ENCODE results near the gene KLK8. TPM values are rescaled to one million over a fixed set of nuclear protein-coding genes. Genes with fewer than 3 reads are reported as not detected.

Gene KLK8
- total RNA-seq, 1 donor from 2014 or later = not detected

GRCh38 chr19:51025809-51026553 lies 24.6 kb upstream of the KLK8 start:
- intact Hi-C loops (cut with micrococcal nuclease) = no loop called here
- no peak overlapping the region for H3K4me3 Mint-ChIP-seq
- no peak overlapping the region for H3K27ac Mint-ChIP-seq
- H3K27me3 Mint-ChIP-seq = peaks cover 8% of the 10 kb centered on the region
- no peak for DNase-seq
- no peaks in the 10 kb centered on the region for H3K36me3 Mint-ChIP-seq (ENCODE audit: low read depth)
- no peaks in the 10 kb centered on the region for H3K9me3 Mint-ChIP-seq
- no peaks in the 10 kb centered on the region for H3K4me1 Mint-ChIP-seq

- no peaks in the 10 kb centered on the region for H3K4me1 Mint-ChIP-seq
- H3K27me3 Mint-ChIP-seq = peaks cover 9% of the 10 kb centered on the region
- no peak for DNase-seq
- H3K9me3 Mint-ChIP-seq = no peaks in the 10 kb centered on the region
- intact Hi-C loops (cut with micrococcal nuclease) = no loop called here
- H3K4me3 Mint-ChIP-seq = no peak overlapping the region
- no peaks in the 10 kb centered on the region for H3K36me3 Mint-ChIP-seq (ENCODE audit: low read depth)
- no peak overlapping the region for H3K27ac Mint-ChIP-seq
These were observed 24.0 kb upstream of the KLK8 start for GRCh38 chr19:51025401-51025800.

GRCh38 chr19:51024924-51025323 lies 23.5 kb upstream of the KLK8 start:
- no peak for DNase-seq
- H3K27me3 Mint-ChIP-seq = peaks cover 14% of the 10 kb centered on the region
- no peak overlapping the region for H3K27ac Mint-ChIP-seq
- H3K36me3 Mint-ChIP-seq (ENCODE audit: low read depth) = no peaks in the 10 kb centered on the region
- intact Hi-C loops (cut with micrococcal nuclease) = loop anchor here (5.0 kb wide), 1 partner anchor 67 kb away; no protein-coding TSS in a partner anchor
- no peaks in the 10 kb centered on the region for H3K9me3 Mint-ChIP-seq
- H3K4me1 Mint-ChIP-seq = peaks cover 1% of the 10 kb centered on the region
- H3K4me3 Mint-ChIP-seq = no peak overlapping the region

GRCh38 chr19:51023946-51024345 lies 22.5 kb upstream of the KLK8 start:
- no peak overlapping the region for H3K4me3 Mint-ChIP-seq
- intact Hi-C loops (cut with micrococcal nuclease) = loop anchor here (5.0 kb wide), 1 partner anchor 68 kb away; no protein-coding TSS in a partner anchor
- no peaks in the 10 kb centered on the region for H3K36me3 Mint-ChIP-seq (ENCODE audit: low read depth)
- peaks cover 3% of the 10 kb centered on the region for H3K4me1 Mint-ChIP-seq
- no peak overlapping the region for H3K27ac Mint-ChIP-seq
- no peaks in the 10 kb centered on the region for H3K9me3 Mint-ChIP-seq
- DNase-seq = no peak
- H3K27me3 Mint-ChIP-seq = peaks cover 22% of the 10 kb centered on the region

GRCh38 chr19:51022526-51022925 lies 21.1 kb upstream of the KLK8 start:
- no peak overlapping the region for H3K27ac Mint-ChIP-seq
- intact Hi-C loops (cut with micrococcal nuclease) = loop anchor here (5.0 kb wide), 1 partner anchor 70 kb away; no protein-coding TSS in a partner anchor

GRCh38 chr19:51020988-51021651 lies 19.7 kb upstream of the KLK8 start:
- H3K9me3 Mint-ChIP-seq = no peaks in the 10 kb centered on the region
- no peak overlapping the region for H3K27ac Mint-ChIP-seq
- H3K4me3 Mint-ChIP-seq = no peak overlapping the region
- peaks cover 40% of the 10 kb centered on the region for H3K27me3 Mint-ChIP-seq
- peaks cover 3% of the 10 kb centered on the region for H3K36me3 Mint-ChIP-seq (ENCODE audit: low read depth)
- H3K4me1 Mint-ChIP-seq = peaks cover 12% of the 10 kb centered on the region
- peak; percentile 60 for DNase-seq
- intact Hi-C loops (cut with micrococcal nuclease) = loop anchor here (5.0 kb wide), 1 partner anchor 71 kb away; no protein-coding TSS in a partner anchor

More at GRCh38 chr19:51022526-51022925, 21.1 kb upstream of the KLK8 start:
- peaks cover 30% of the 10 kb centered on the region for H3K27me3 Mint-ChIP-seq
- no peaks in the 10 kb centered on the region for H3K36me3 Mint-ChIP-seq (ENCODE audit: low read depth)
- H3K9me3 Mint-ChIP-seq = no peaks in the 10 kb centered on the region
- peaks cover 8% of the 10 kb centered on the region for H3K4me1 Mint-ChIP-seq
- no peak for DNase-seq
- no peak overlapping the region for H3K4me3 Mint-ChIP-seq

GRCh38 chr19:51019544-51019925 lies 18.1 kb upstream of the KLK8 start, which contains the start of gene KLK10:
KLK10 (minus strand) TSS chr19:51019709; CDS start chr19:51019130, 579 bp downstream.
- Mint-ChIP-seq H3K9me3 (no peaks in the 10 kb centered on the region), H3K27me3 (peaks cover 52% of the 10 kb centered on the region), H3K36me3 (ENCODE audit: low read depth) (peaks cover 4% of the 10 kb centered on the region), H3K4me3 (peak within 1 kb of the TSS; percentile 56), H3K27ac (no peak within 1 kb of the TSS), H3K4me1 (peaks cover 12% of the 10 kb centered on the region)
- no peak for DNase-seq
- intact Hi-C loops (cut with micrococcal nuclease) = no loop called here

- intact Hi-C loops (cut with micrococcal nuclease) = no loop called here
- Mint-ChIP-seq H3K27me3 (peaks cover 56% of the 10 kb centered on the region), H3K9me3 (no peaks in the 10 kb centered on the region), H3K27ac (no peak overlapping the region), H3K4me3 (peak overlapping the region; percentile 56), H3K36me3 (ENCODE audit: low read depth) (peaks cover 4% of the 10 kb centered on the region), H3K4me1 (peaks cover 15% of the 10 kb centered on the region)
- no peak for DNase-seq
These were observed 17.5 kb upstream of the KLK8 start for GRCh38 chr19:51018745-51019543.

- H3K36me3 Mint-ChIP-seq (ENCODE audit: low read depth) = peaks cover 4% of the 10 kb centered on the region
- no peaks in the 10 kb centered on the region for H3K9me3 Mint-ChIP-seq
- no peak for DNase-seq
- H3K4me1 Mint-ChIP-seq = peaks cover 15% of the 10 kb centered on the region
- H3K27ac Mint-ChIP-seq = no peak overlapping the region
- peaks cover 57% of the 10 kb centered on the region for H3K27me3 Mint-ChIP-seq
- intact Hi-C loops (cut with micrococcal nuclease) = no loop called here
- peak overlapping the region; percentile 40 for H3K4me3 Mint-ChIP-seq
These were observed 15.6 kb upstream of the KLK8 start for GRCh38 chr19:51016798-51017683.

GRCh38 chr19:51015691-51016267 lies 14.4 kb upstream of the KLK8 start:
- no peak for DNase-seq
- Mint-ChIP-seq H3K4me3 (no peak overlapping the region), H3K9me3 (no peaks in the 10 kb centered on the region), H3K27me3 (peaks cover 54% of the 10 kb centered on the region), H3K4me1 (peaks cover 15% of the 10 kb centered on the region), H3K27ac (no peak overlapping the region), H3K36me3 (ENCODE audit: low read depth) (peaks cover 4% of the 10 kb centered on the region)
- intact Hi-C loops (cut with micrococcal nuclease) = no loop called here

- no peaks in the 10 kb centered on the region for H3K9me3 Mint-ChIP-seq
These were observed 12.8 kb upstream of the KLK8 start for GRCh38 chr19:51014242-51014641.

GRCh38 chr19:51012661-51013190 lies 11.3 kb upstream of the KLK8 start:
- intact Hi-C loops (cut with micrococcal nuclease) = no loop called here

More at GRCh38 chr19:51014242-51014641, 12.8 kb upstream of the KLK8 start:
- peaks cover 12% of the 10 kb centered on the region for H3K4me1 Mint-ChIP-seq
- DNase-seq = no peak
- peaks cover 47% of the 10 kb centered on the region for H3K27me3 Mint-ChIP-seq
- intact Hi-C loops (cut with micrococcal nuclease) = no loop called here
- H3K27ac Mint-ChIP-seq = no peak overlapping the region
- H3K36me3 Mint-ChIP-seq (ENCODE audit: low read depth) = peaks cover 4% of the 10 kb centered on the region
- H3K4me3 Mint-ChIP-seq = no peak overlapping the region

More at GRCh38 chr19:51012661-51013190, 11.3 kb upstream of the KLK8 start:
- H3K27ac Mint-ChIP-seq = no peak overlapping the region
- H3K4me1 Mint-ChIP-seq = peaks cover 7% of the 10 kb centered on the region
- no peaks in the 10 kb centered on the region for H3K9me3 Mint-ChIP-seq
- no peak overlapping the region for H3K4me3 Mint-ChIP-seq
- DNase-seq = no peak
- peaks cover 4% of the 10 kb centered on the region for H3K36me3 Mint-ChIP-seq (ENCODE audit: low read depth)
- peaks cover 37% of the 10 kb centered on the region for H3K27me3 Mint-ChIP-seq

Data from activated CD4-positive, alpha-beta T cell treated with anti-CD3 and anti-CD28 coated beads, Interleukin-2, amount 10 ng/mL, durations not matched to agents 24 days and 14 days (primary cell).